GM12878 (cell line): ENCODE measurements around the gene CCDC102B. TPM values are rescaled to one million over a fixed set of nuclear protein-coding genes. Genes with fewer than 3 reads are reported as not detected.
A peak's percentile ranks its signal among the peaks of the same experiment; 100 is the strongest.

Experiments
- ATAC-seq: fragments of 200-7000 bp; cut with Tn5 transposase; 3 replicates; pipeline ENCODE4 v1.9.1; 2020; ENCODE audit warnings: mild to moderate bottlenecking, moderate library complexity
- BruUV-seq: library from RNA; stranded (reverse); fragments of 400-500 nt; replicated peaks from 2 replicates; lab custom pipeline; 2021; lab: Mats Ljungman, UMichigan
- CTCF ChIA-PET: fragments of 300-600 bp; sonication (Branson Sonifier 250); formaldehyde crosslinking; extraction: SDS; loops from one replicate; lab custom pipeline; 2021; ENCODE audit warnings: inconsistent platforms; lab: Yijun Ruan, JAX
- POLR2A ChIA-PET: fragments of 350-600 bp; formaldehyde crosslinking; extraction: SDS; loops from one replicate; lab custom pipeline; 2021; ENCODE audit warnings: inconsistent platforms; lab: Charles Lee
- RAD21 ChIA-PET: fragments of 300-600 bp; sonication (Branson Sonifier 250); formaldehyde crosslinking; loops from one replicate; lab custom pipeline; 2023; ENCODE audit warnings: antibody characterized with exemption; ENCODE audit not compliant: unreplicated experiment; lab: Charles Lee
- SMC1A ChIA-PET: fragments of 300-600 bp; sonication (Branson Sonifier 250); formaldehyde crosslinking; loops from one replicate; lab custom pipeline; 2023; ENCODE audit not compliant: unreplicated experiment, uncharacterized antibody; lab: Charles Lee
- DNase-seq: peaks from one replicate; pipeline ENCODE4 v3.0.0-alpha.2; 2011; ENCODE audit warnings: low read depth, low spot score
- FAIRE-seq: peaks from 3 replicates; lab custom pipeline; 2011; peaks lifted over from hg19 to GRCh38; lab: Jason Lieb, UNC
- H2AFZ ChIP-seq: 2 replicates; pipeline ENCODE4 v1.6.0; 2011; ENCODE audit warnings: low read depth, low read length, control low read depth; ENCODE audit not compliant: control insufficient read depth
- H3K27ac ChIP-seq: 2 replicates; pipeline ENCODE4 v1.5.1; 2011; ENCODE audit warnings: control low read depth; ENCODE audit not compliant: control insufficient read depth, insufficient read depth
- H3K27me3 ChIP-seq, 2 experiments: replicated peaks in 1 of 2; 2 replicates each; pipeline versions ENCODE4 v1.6.0 to v1.6.1; 2011; ENCODE audit warnings: low read length in 1 of 2; ENCODE audit not compliant: control insufficient read depth in 2 of 2, insufficient read depth in 2 of 2
- H3K36me3 ChIP-seq, 2 experiments: 2 replicates each; pipeline ENCODE4 v1.5.1; 2011; ENCODE audit warnings: low read length in 1 of 2; ENCODE audit not compliant: control insufficient read depth in 2 of 2, insufficient read depth in 2 of 2
- H3K4me1 ChIP-seq: 2 replicates; pipeline ENCODE4 v1.6.1; 2011; ENCODE audit warnings: mild to moderate bottlenecking, low read length, moderate library complexity, mixed read lengths; ENCODE audit not compliant: control insufficient read depth, insufficient read depth
- H3K4me2 ChIP-seq: 2 replicates; pipeline ENCODE4 v1.6.0; 2011; ENCODE audit warnings: control low read depth; ENCODE audit not compliant: control insufficient read depth, insufficient read depth
- H3K4me3 ChIP-seq: fragments of 200-600 bp; sonication (generic); 2 replicates; pipeline ENCODE4 v1.5.1; 2016
- H3K79me2 ChIP-seq: 2 replicates; pipeline ENCODE4 v1.6.0; 2011; ENCODE audit warnings: low read length; ENCODE audit not compliant: control insufficient read depth, insufficient read depth
- H3K9ac ChIP-seq: 2 replicates; pipeline ENCODE4 v1.8.0; 2011; ENCODE audit warnings: low read length, control low read depth, mixed read lengths; ENCODE audit not compliant: control insufficient read depth, insufficient read depth
- H3K9me3 ChIP-seq: replicated peaks from 3 replicates; pipeline ENCODE4 v1.5.1; 2011; ENCODE audit warnings: mild to moderate bottlenecking, low read length; ENCODE audit not compliant: control insufficient read depth, insufficient read depth
- H4K20me1 ChIP-seq: 2 replicates; pipeline ENCODE4 v1.6.0; 2011; ENCODE audit not compliant: control insufficient read depth, insufficient read depth
- ATF2 ChIP-seq: IDR thresholded peaks from 2 replicates; pipeline ENCODE4 v1.6.1; 2012; ENCODE audit warnings: low read length, inconsistent platforms
- ATF7 ChIP-seq: fragments of 450-650 bp; IDR thresholded peaks from 2 replicates; pipeline ENCODE4 v1.6.1; 2016; ENCODE audit warnings: low read depth, mild to moderate bottlenecking
- BMI1 ChIP-seq: fragments of 450-650 bp; IDR thresholded peaks from 2 replicates; pipeline ENCODE4 v1.6.1; 2016; ENCODE audit warnings: mild to moderate bottlenecking, moderate library complexity, borderline replicate concordance
- CBFB ChIP-seq: IDR thresholded peaks from 2 replicates; pipeline ENCODE4 v1.6.1; 2016; ENCODE audit warnings: antibody characterized with exemption, low read depth
- CHD2 ChIP-seq: IDR thresholded peaks from 2 replicates; pipeline ENCODE4 v1.6.1; 2011; ENCODE audit warnings: low read depth, low read length, improper control_type of control experiment, borderline replicate concordance
- CREB1 ChIP-seq: IDR thresholded peaks from 2 replicates; pipeline ENCODE4 v1.6.1; 2012; ENCODE audit warnings: low read depth, mild to moderate bottlenecking, inconsistent platforms
- IRF4 ChIP-seq: IDR thresholded peaks from 2 replicates; pipeline ENCODE4 v1.6.1; 2011; ENCODE audit warnings: low read depth, low read length
- MEF2B ChIP-seq: fragments of 450-650 bp; IDR thresholded peaks from 2 replicates; pipeline ENCODE4 v1.6.1; 2018; ENCODE audit warnings: mild to moderate bottlenecking, moderate library complexity; ENCODE audit not compliant: partially characterized antibody, poor library complexity, severe bottlenecking
- NBN ChIP-seq: fragments of 450-650 bp; IDR thresholded peaks from 2 replicates; pipeline ENCODE4 v1.6.1; 2016
- PAX8 ChIP-seq: fragments of 450-650 bp; IDR thresholded peaks from 2 replicates; pipeline ENCODE4 v1.6.1; 2017; ENCODE audit warnings: mild to moderate bottlenecking, moderate library complexity
- PBX3 ChIP-seq: IDR thresholded peaks from 2 replicates; pipeline ENCODE4 v1.6.1; 2011; ENCODE audit warnings: mild to moderate bottlenecking, low read depth, low read length, moderate library complexity; ENCODE audit not compliant: insufficient replicate concordance
- RELA ChIP-seq: fragments of 450-650 bp; IDR thresholded peaks from 2 replicates; pipeline ENCODE4 v1.8.0; 2014; ENCODE audit warnings: borderline replicate concordance; ENCODE audit not compliant: partially characterized antibody
- SP1 ChIP-seq: IDR thresholded peaks from one replicate; pipeline ENCODE4 v1.6.1; 2011; ENCODE audit warnings: low read depth, low read length
- SUPT20H ChIP-seq: IDR thresholded peaks from 2 replicates; pipeline ENCODE4 v1.6.1; 2011; ENCODE audit warnings: low read depth, mild to moderate bottlenecking, low read length, moderate library complexity, borderline replicate concordance; ENCODE audit not compliant: control insufficient read depth
- TAF1 ChIP-seq: IDR thresholded peaks from 2 replicates; pipeline ENCODE4 v1.6.1; 2011; ENCODE audit warnings: mild to moderate bottlenecking, low read depth, low read length, borderline replicate concordance
- ZBTB40 ChIP-seq: fragments of 450-650 bp; IDR thresholded peaks from 2 replicates; pipeline ENCODE4 v1.6.1; 2016; ENCODE audit warnings: mild to moderate bottlenecking, moderate library complexity, borderline replicate concordance
- ZNF384 ChIP-seq: IDR thresholded peaks from 2 replicates; pipeline ENCODE4 v1.6.1; 2012; ENCODE audit warnings: low read depth, mild to moderate bottlenecking, low read length, improper control_type of control experiment, borderline replicate concordance
- WGBS: methylation state at CpG from one replicate; pipeline ENCODE4 v1.1.6; 2016; ENCODE audit warnings: low lambda C conversion rate; ENCODE audit not compliant: insufficient replicate concordance, insufficient coverage; ENCODE audit errors: missing lambda C conversion rate; 5-methylcytosine and 5-hydroxymethylcytosine counted together
- in situ Hi-C: fragments of 300-500 bp; cut with MboI; formaldehyde crosslinking; loops from 9 replicates; pipeline ENCODE4 v1.14.3; 2018; ENCODE audit warnings: mixed read lengths
- intact Hi-C: fragments of 100-400 bp; cut with micrococcal nuclease; formaldehyde crosslinking; loops from one replicate; pipeline ENCODE4 v1.14.2; 2022; ENCODE audit not compliant: unreplicated experiment
- polyA plus RNA-seq, 11 experiments: library from polyadenylated mRNA; depleted of rRNA in 4 of 11; unstranded in 6 of 11; stranded (reverse) in 5 of 11; fragments of >200 nt; fragmentation: Nextera tagmentation in 4 of 11; fragmentation: Illumina TruSeq in 1 of 11; extraction: Ambion mirVana in 4 of 11; extraction: Trizol in 1 of 11; gene quantifications; 1 replicate in 1 of 11; 2 replicates in 10 of 11; pipeline versions ENCODE4 v1.2.1 to v1.2.3, GENCODE V29; 2011 to 2016; ENCODE audit warnings: inconsistent platforms in 2 of 11, missing spikeins in 2 of 11, low read depth in 1 of 11
- total RNA-seq, 4 experiments: library from RNA; depleted of rRNA in 3 of 4; stranded (reverse); fragments of >200 nt in 3 of 4; fragmentation: Illumina TruSeq in 1 of 4; extraction: Trizol in 1 of 4; gene quantifications; 2 replicates each; pipeline versions ENCODE4 v1.2.1 to v1.2.3, GENCODE V29; 2013 to 2021

CCDC102B gene
- total and polyA plus RNA-seq, 10 of the 15 experiments (the other 5 are each of a cell fraction or from before 2014, with no cell fraction given), result 2.7 to 4.7 (median 3.3) TPM

- BruUV-seq, result no TSS peak
- Histone ChIP-seq H2AFZ (no peak overlapping the region), H3K79me2 (no peaks in the 10 kb centered on the region), H3K36me3 (no peaks in the 10 kb centered on the region), H4K20me1 (no peaks in the 10 kb centered on the region)
- SMC1A ChIA-PET, result interaction anchor here (1.3 to 1.4 kb wide), 2 partner anchors 9 to 19 kb away, joined by 3 read pairs; no protein-coding TSS in a partner anchor
- peak; percentile 72 for FAIRE-seq
- in situ Hi-C loops (no loop called here), intact Hi-C loops (no loop called here)
- CTCF ChIA-PET, result interaction anchor here (0.8 to 1.3 kb wide), 3 partner anchors 8 to 171 kb away, joined by 3 to 5 read pairs (median 3); no protein-coding TSS in a partner anchor
- TF ChIP-seq PAX8 (no peak), CREB1 (no peak), IRF4 (no peak), PBX3 (no peak), ZNF384 (no peak), ATF7 (no peak), TAF1 (no peak), MEF2B (no peak), CHD2 (no peak), SP1 (no peak), SUPT20H (no peak), ZBTB40 (no peak), NBN (no peak), ATF2 (no peak), CBFB (no peak), RELA (no peak), BMI1 (no peak)
- TF ChIP-seq, all 136 proteins: peak for 0
- Histone ChIP-seq H3K9me3 (no peaks in the 10 kb centered on the region), H3K27ac (no peak overlapping the region), H3K27me3 (no peaks in the 10 kb centered on the region), H3K4me2 (no peak overlapping the region), H3K4me3 (no peak overlapping the region), H3K9ac (no peak overlapping the region), H3K4me1 (no peaks in the 10 kb centered on the region)
- ChIA-PET POLR2A (interaction anchor here (0.6 to 0.7 kb wide), 3 partner anchors 92 to 1118 kb away, joined by 3 to 5 read pairs (median 4); no protein-coding TSS in a partner anchor), RAD21 (interaction anchor here (0.6 kb wide), 1 partner anchor 439 kb away, joined by 3 read pairs; no protein-coding TSS in a partner anchor)
- 0% methylated on average over 1 of the region's 1 CpG for WGBS
- ATAC-seq (no peak), DNase-seq (no peak)
Measured at GRCh38 chr18:68944826-68945225, 146.9 kb downstream of the CCDC102B start.
